ENCODE results near the gene SHC2. TPM values are rescaled to one million over a fixed set of nuclear protein-coding genes. Genes with fewer than 3 reads are reported as not detected.

SHC2 gene
- total and polyA plus RNA-seq, 8 donors = 16.0 to 34.5 (median 20.2) TPM

DNA sequence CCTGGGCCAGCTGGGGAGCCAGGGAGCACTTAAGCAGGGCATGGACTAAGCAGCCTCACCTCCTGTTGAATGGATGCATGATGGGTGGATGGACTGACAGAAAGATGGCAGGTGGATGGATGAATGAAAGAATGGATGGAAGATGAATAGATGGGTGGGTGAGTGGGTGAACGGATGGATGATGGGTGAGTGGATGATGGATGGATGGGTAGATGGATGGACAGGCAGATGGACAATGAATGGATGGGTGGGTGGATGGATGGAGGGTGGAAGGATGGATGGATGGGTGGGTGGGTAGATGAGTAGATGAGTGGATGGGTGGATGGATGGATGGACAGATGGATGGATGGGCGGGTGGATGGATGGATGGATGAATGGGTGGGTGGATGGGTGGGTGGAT lies 18.7 kb downstream of the SHC2 start:
- TF ChIP-seq, protein P1, sequence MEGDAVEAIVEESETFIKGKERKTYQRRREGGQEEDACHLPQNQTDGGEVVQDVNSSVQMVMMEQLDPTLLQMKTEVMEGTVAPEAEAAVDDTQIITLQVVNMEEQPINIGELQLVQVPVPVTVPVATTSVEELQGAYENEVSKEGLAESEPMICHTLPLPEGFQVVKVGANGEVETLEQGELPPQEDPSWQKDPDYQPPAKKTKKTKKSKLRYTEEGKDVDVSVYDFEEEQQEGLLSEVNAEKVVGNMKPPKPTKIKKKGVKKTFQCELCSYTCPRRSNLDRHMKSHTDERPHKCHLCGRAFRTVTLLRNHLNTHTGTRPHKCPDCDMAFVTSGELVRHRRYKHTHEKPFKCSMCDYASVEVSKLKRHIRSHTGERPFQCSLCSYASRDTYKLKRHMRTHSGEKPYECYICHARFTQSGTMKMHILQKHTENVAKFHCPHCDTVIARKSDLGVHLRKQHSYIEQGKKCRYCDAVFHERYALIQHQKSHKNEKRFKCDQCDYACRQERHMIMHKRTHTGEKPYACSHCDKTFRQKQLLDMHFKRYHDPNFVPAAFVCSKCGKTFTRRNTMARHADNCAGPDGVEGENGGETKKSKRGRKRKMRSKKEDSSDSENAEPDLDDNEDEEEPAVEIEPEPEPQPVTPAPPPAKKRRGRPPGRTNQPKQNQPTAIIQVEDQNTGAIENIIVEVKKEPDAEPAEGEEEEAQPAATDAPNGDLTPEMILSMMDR (IDR thresholded peaks at IDR 0.05) = no peak
- H3K36me3 ChIP-seq = no peaks in the 10 kb centered on the region
- H3K27me3 ChIP-seq = peaks cover 0 to 26% of the 10 kb centered on the region in 2 donors
- DNase-seq (no peak), ATAC-seq (no peak)
- peaks cover 0 to 5% of the 10 kb centered on the region in 2 donors for H3K4me1 ChIP-seq
- intact Hi-C loops (cut with DNase I) = no loop called here
- no peaks in the 10 kb centered on the region for H3K9me3 ChIP-seq
- no peak overlapping the region for H3K27ac ChIP-seq
- no peak overlapping the region for H3K4me3 ChIP-seq

DNA sequence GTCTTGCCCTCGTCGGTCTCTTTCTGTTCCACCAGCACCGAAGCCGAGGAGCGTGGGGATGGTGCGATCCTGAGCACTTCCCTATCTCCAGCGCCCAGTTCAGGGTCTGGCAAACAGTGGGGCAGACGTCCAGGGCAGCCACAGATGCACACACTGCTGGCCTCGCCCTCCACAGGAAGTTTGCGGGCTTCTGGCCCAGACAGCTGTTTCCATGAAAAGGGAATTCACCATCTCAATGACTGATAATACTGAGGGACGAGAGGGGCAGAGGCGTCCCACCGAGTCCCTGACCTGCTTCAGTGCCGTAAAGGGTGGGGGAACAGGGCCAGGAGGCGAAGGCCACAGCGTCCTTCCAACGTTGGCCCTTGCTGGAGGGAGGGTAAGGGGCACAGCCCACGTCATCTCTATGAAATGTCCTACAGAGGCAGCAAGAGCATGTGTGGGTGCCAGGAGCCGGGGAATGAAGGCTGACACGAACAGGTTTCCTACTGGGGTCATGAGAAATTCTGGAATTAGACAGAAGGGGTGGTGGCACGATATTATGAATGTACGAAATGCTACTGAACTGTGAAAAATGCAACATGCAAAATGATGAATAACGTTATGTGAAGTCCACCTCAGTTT lies 19.5 kb downstream of the SHC2 start:
- DNase-seq (no peak), ATAC-seq (no peak)
- peaks cover 0 to 5% of the 10 kb centered on the region in 2 donors for H3K4me1 ChIP-seq
- intact Hi-C loops (cut with DNase I) = no loop called here
- no peaks in the 10 kb centered on the region for H3K36me3 ChIP-seq
- H3K9me3 ChIP-seq = no peaks in the 10 kb centered on the region
- no peak overlapping the region for H3K27ac ChIP-seq
- no peak overlapping the region for H3K4me3 ChIP-seq
- TF ChIP-seq, protein P1 (IDR thresholded peaks at IDR 0.05) = no peak
- peaks cover 0 to 30% of the 10 kb centered on the region in 2 donors for H3K27me3 ChIP-seq

DNA sequence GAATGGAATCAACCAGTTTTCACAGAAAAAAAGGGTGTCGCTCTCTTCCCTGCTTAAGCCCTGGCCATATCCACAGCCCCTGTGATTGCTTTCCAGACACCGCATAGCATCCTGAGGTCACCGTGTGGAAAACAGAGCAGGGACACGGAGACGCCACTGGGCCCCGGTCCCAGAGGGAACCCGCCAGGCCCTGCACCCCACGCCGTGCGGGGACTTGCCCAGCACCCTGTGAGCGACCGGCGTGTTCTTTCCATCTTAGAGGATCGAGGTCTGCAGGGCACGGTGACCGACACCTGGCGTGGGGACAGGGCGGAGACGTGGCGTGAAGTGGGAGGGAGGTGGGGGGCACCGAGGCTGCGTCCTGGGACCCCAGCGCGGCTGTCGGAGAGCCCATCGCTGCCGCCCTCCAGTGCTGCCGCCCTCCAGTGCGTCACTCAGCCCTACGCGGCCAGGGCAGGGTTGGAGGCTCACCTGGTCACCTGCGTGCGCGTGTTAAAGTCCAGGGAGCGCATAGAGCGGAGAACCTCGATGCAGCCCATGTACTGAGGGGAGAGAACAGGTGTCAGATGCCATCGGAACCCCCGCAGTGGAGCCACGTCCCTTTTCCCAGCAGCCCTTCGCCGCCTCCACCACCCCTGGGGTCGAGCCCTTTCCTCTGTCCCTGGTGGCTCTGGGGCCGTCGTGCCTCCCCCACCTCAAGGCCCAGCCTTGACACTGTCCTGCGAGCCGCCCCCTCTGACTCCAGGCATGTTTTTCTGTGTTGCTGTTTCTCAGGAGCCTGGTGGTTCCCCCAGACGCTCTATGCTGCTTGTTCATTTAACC lies 20.2 kb downstream of the SHC2 start:
- H3K4me1 ChIP-seq = peaks cover 0 to 5% of the 10 kb centered on the region in 2 donors
- ATAC-seq (no peak), DNase-seq (peak in 1 of 4 donors; percentile 72)
- peaks cover 0 to 33% of the 10 kb centered on the region in 2 donors for H3K27me3 ChIP-seq
- no peak overlapping the region for H3K4me3 ChIP-seq
- TF ChIP-seq, protein P1 (IDR thresholded peaks at IDR 0.05) = no peak
- intact Hi-C loops (cut with DNase I) = no loop called here
- H3K27ac ChIP-seq = no peak overlapping the region
- H3K9me3 ChIP-seq = no peaks in the 10 kb centered on the region
- H3K36me3 ChIP-seq = no peaks in the 10 kb centered on the region

DNA sequence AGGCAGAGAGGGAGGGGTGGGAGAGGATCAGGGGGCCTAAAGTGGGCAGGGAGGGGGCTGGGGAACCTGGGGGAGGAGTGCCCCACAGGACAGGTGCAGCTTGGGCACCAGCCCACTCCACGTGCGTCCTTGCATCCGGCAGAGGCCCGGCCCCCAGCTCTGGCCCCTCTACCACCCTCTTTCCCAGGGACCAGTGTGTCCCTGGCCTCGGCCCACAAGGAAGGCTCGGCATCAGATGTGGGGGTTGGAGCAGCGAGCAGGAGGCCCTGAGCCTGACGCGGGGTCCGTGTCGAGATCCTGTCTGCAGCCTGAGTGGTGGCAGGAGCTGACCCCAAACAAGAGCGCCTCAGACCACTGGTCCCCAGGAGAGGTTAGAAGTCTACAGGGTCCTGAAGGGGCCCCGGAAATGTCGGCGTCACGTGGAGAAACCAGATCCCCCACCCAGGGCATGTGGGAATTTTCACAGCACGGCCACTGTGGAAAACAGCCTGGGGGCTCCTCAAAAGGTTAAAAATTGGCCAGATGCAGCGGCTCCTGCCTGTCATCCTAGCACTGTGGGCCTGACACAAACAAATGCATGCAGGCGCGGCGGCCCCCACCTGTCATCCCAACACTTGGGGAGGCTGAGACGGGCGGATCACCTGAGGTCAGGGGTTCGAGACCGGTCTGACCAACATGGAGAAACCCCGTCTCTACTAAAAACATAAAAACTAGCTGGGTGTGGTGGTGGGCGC lies 21.5 kb downstream of the SHC2 start:
- intact Hi-C loops (cut with DNase I) = no loop called here

More for the DNA sequence above, 21.5 kb downstream of the SHC2 start:
- H3K27me3 ChIP-seq = peaks cover 0 to 33% of the 10 kb centered on the region in 2 donors
- no peaks in the 10 kb centered on the region for H3K9me3 ChIP-seq
- H3K27ac ChIP-seq = no peak overlapping the region
- no peaks in the 10 kb centered on the region for H3K36me3 ChIP-seq
- H3K4me3 ChIP-seq = no peak overlapping the region
- ATAC-seq (no peak), DNase-seq (no peak)
- TF ChIP-seq, protein P1 (IDR thresholded peaks at IDR 0.05) = no peak
- peaks cover 0 to 5% of the 10 kb centered on the region in 2 donors for H3K4me1 ChIP-seq
